SIG-M5 treated with dmso at 0.1 percent for 504 hours (cell line): ENCODE results near the gene SMAP1.
A peak's percentile ranks its signal among the peaks of the same experiment; 100 is the strongest.

Experiments used
- DNase-seq: peaks from one replicate; lab custom pipeline; 2025; ENCODE audit not compliant: unreplicated experiment; lab: John Stamatoyannopoulos, UW

SMAP1 gene

GRCh38 chr6:70680396-70680795 is 12.7 kb downstream of the SMAP1 start:
- DNase-seq, result no peak

GRCh38 chr6:70684794-70685493 is 17.3 kb downstream of the SMAP1 start:
- DNase-seq, result no peak

DNA sequence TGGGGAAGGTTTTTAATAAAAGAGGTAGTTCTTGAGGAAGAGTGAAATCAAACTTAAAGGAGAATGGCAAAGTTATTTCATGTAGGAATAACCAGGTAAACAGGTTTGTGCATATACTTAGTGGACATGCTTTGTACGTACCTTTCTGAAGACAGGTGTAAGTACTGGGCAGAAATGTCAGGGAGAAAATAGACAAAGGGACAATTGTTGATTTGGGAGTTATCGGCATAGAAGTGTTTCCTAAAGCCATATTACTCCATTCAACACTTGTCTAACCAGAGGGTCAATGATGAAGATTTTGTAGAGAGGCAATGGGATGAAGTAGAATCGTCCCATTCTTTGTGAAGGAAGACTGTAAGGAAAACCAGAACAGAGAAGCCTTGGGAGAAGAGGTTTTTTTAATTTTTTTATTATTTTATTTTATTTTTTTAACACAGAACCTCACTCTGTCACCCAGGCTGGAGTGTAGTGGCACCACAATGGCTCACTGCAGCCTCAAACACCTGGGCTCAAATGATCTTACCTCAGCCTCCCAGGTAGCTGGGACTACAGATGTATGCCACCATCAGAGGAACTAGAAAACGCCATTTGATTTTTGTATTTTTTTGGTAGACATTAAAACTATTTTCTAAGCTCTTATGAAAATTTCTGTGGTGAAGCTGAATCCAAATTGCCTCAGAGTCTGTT is 18.0 kb downstream of the SMAP1 start:
- no peak for DNase-seq

- peak; percentile 52 for DNase-seq
These were observed 19.0 kb downstream of the SMAP1 start for GRCh38 chr6:70686548-70687133.

DNA sequence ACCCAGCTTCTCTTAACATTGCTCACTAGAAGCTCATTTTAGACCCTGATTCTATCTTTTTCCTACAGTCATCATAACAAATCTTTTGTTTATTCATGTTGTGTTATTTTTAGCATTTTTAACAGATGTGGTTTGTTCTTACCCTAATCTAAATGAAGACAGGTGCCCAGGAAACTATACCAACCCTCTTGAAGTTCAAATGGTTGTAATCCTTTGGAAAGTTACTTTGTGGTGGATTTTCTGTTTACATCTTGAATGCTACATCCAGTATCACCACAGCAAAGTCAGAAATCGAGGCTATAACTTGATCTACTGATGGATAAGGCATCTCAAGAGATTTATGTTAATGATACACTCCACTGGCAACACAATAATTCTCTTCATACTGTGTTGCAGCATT is 26.2 kb downstream of the SMAP1 start:
- DNase-seq, result no peak

- no peak for DNase-seq
These were observed 26.7 kb downstream of the SMAP1 start for GRCh38 chr6:70694371-70694770.

DNA sequence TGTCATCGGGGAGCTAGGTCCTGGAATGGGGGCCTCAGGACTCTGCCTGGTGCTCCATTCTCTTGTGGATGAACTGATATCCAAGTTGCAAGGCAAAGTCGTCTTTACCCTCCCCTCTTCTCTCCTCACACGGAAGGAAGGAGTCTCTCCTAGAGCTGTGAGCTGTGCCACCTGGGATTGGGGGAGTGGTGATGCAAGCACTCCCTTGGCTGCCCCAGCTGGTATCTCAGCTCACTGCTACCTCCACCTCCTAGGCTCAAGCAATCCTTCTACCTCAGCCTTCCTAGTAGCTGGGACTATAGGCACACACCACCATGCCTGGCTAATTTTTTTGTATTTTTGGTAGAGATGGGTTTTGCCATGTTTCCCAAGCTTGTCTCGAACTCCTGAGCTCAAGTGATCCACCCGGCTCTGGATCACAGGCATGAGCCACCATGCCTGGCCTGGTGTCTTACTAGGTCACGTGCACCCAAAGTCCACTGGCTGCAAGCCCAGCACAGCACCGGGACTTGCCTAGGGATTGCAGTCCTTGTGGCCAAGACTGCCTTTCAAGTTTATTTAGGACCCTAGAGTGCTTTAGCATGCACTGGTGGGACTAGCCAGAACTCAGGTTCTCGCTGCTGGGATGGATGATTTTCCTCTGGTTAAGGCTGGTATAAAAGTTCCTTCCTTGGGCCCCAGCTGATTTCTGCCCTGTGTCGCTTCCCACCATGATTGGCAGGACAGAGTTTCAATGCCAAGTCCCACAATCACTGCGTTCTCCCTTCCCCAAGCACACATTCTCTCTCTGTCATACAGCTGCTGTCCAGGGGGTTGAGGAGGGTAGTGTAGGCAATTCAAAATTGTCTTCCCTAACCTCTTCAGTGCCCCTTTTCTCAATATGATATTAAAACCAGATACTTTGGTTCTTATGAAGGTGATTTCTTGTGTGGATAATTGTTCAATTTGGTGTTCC is 33.5 kb downstream of the SMAP1 start:
- no peak for DNase-seq

DNA sequence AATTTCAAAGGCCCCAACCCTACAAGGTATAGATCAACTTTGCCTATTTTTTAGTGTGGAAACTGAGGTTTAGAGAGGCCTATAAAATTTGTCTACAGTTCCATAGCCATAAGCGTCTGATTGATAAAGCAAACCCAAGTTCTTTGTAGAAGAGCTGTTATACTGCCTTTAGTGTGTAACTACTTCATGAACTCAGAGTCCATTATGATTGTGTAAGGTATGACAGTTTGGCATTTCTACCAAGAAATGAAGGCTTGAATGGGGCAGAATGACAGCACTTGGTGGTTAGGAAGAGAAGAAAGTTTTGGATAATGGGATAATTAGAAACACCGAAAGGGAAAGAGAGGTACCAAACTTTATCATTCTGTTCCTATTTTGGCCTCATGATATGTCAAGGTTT is 38.1 kb downstream of the SMAP1 start:
- DNase-seq, result no peak

- peak; percentile 37 for DNase-seq
These were observed 38.9 kb downstream of the SMAP1 start for GRCh38 chr6:70706491-70707123.

DNA sequence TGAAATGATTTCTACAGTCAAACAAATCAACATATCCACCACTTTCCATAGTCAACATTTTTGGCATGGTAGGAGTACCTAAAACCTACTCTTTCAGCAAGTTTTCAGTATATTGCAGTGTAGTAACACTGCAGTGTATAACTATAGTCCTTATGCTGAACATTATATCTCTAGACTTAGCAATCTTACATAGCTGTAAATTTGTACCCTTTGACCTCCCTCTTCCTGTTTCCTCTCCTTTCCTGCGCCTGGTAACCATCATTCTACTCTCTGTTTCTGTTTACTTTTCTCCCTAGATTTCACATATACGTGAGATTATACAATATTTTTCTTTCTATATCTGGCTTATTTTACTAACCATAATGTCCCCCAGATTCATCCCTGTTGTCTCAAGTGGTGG is 40.2 kb downstream of the SMAP1 start:
- DNase-seq, result no peak

DNA sequence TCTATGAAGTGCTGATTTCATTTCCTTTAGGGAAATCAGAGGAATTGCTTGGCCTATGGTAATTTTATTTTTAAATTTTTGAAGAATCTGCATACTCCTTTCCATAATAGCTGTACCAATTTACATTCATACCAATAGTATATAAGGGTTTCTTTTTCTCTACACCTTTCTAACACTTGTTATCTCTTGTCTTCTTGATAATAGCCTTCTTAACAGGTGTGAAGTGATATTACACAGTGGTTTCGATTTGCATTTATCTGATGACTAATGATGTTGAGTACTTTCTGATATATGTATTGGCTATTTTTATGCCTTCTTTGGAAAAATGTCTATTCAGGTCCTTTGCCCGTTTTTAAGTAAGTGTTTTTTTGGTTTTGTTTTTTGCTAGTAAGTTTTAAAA is 40.8 kb downstream of the SMAP1 start:
- no peak for DNase-seq

DNA sequence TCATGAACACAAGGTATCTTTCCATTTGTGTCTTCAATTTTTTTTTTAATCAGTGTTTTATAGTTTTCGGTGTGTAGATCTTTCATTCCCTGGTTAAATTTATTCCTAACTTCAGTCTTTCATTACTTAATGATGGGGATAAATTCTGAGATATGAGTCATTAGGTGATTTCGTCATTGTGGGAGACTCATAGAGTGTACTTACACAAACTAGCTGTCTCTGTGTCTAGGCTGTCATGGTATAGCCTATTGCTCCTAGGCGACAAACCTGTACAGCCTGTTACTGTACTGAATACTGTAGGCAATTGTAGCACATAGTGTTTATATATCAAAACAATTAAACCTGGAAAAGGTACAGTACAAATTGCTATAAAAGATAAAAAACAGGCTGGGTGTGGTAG is 42.1 kb downstream of the SMAP1 start:
- DNase-seq, result peak; percentile 43

- no peak for DNase-seq
These were observed 47.1 kb downstream of the SMAP1 start for GRCh38 chr6:70714716-70715257.

DNA sequence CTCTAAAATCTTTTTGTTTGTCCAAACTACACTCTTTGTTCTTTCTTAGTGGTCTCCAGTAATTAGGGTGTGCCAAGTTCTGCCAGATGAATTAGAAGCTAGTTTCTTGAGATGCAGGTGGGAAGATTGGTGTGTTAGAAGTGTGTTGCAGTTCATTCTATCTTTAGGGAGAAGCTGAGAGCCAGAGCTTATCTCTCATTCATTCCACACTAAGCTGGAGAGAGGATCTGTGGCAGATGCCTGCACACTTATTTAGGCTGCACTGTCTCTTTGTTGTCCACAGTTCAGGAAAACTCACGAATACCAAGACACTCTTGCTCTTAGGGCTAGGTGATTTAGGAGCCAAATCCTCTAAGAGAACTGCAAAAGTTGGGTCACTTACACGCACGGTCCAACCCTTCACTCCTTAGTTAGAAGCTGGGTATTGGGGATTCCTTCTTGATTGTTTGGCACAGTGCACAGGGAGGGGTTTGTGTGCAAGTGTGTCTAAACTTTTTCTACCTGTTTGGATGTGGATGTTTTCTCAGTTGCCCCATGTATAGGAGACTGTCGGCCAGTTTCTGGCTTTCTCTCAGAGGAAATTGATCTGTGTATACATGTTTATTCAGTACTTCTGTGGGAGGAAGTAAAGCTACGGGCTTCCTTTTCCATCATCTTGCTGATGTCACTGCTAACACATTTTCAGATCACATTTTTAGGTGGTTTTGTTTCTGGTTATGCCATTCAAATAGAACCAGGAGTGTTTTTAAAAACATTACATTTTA is 49.5 kb downstream of the SMAP1 start:
- no peak for DNase-seq

- DNase-seq, result no peak
These were observed 56.8 kb downstream of the SMAP1 start for GRCh38 chr6:70724524-70724923.

DNA sequence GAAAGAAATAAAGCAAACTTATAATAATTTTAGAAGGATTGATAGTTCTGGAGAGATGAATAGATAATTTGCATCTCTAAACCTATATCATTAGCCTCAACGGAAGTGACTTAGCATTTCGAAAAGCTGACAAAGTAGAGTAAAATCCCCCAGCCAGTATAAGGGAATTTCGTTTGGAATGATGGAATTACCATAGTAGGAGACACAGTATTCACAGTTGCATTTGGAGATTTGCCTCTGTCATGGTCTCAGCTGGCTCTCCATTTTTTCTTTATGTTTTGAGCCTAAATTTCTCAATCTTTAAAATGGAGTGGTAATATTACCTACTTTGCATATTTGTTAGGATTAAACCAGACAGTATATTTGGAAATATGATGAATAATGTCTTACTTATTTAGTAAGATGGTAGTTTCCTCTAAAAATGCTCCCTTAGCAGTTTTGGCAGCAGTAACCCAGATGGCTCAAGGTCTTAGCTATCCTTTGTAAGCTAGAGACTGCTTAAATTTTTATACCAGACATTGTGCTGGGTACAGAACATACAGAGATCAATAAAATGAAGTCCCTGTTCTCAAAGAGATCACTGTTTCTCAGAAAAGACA is 58.2 kb downstream of the SMAP1 start:
- DNase-seq, result no peak

- no peak for DNase-seq
These were observed 66.7 kb downstream of the SMAP1 start for GRCh38 chr6:70734381-70734780.

DNA sequence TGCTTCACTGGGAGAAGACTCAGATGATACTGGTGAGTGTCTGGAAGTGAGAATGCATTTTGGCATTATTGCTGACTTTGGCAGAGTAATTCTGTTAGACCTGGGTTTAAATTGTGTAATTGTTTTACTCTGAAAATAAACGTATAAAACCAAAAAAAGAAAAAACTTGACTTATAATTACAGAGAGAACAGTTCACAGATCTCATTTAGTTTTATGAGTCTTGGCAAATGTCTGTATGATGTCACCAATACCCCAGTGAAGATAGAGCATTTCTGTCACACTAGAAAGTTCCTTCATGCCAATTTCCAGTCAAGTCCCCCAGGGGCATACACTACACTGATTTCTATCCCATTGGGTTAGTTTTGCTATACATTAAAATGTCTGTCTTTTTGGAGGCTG is 67.3 kb downstream of the SMAP1 start:
- no peak for DNase-seq

DNA sequence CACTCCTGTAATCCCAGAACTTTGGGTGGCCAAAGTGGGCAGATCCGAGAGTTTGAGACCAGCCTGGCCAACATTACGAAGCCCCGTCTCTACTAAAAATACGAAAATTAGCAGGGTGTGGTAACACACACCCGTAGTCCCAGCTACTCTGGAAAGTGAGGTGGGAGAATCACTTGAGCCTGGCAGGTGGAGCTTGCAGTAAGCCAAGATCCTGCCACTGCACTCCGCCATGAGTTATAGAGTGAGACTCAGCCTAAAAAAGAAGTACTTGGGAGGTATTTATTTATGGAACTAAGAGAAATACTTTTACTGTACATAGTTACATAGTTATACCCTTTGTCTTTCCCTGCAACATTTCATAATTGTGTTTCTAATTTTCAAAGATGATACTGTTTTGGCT is 67.8 kb downstream of the SMAP1 start:
- no peak for DNase-seq
